Neuronal stem cell (in vitro differentiated cells): Measurements from ENCODE around the gene MRRF.

Experiments used
- DNase-seq: peaks from one replicate; pipeline ENCODE4 v3.0.0-alpha.2; 2013; ENCODE audit warnings: low spot score
- H2AFZ ChIP-seq: one replicate; pipeline ENCODE4 v1.6.1; 2013; ENCODE audit warnings: mild to moderate bottlenecking, low read length, inconsistent platforms
- H2AK5ac ChIP-seq: 2 replicates; pipeline ENCODE4 v1.6.1; 2013; ENCODE audit warnings: low read depth, mild to moderate bottlenecking, inconsistent platforms, low read length, moderate library complexity, mixed read lengths
- H2BK120ac ChIP-seq: 2 replicates; pipeline ENCODE4 v1.6.1; 2013; ENCODE audit warnings: low read depth, mild to moderate bottlenecking, inconsistent platforms, low read length, moderate library complexity, mixed read lengths
- H2BK12ac ChIP-seq: one replicate; pipeline ENCODE4 v1.6.1; 2013; ENCODE audit warnings: low read length, inconsistent platforms
- H2BK15ac ChIP-seq: 2 replicates; pipeline ENCODE4 v1.6.1; 2013; ENCODE audit warnings: mild to moderate bottlenecking, low read length, inconsistent platforms, mixed read lengths
- H2BK5ac ChIP-seq: one replicate; pipeline ENCODE4 v1.6.1; 2013; ENCODE audit warnings: inconsistent platforms, mild to moderate bottlenecking, low read length, moderate library complexity
- H3K14ac ChIP-seq: one replicate; pipeline ENCODE4 v1.6.1; 2013; ENCODE audit warnings: low read length, inconsistent platforms
- H3K18ac ChIP-seq: 2 replicates; pipeline ENCODE4 v1.6.1; 2013; ENCODE audit warnings: low read length, inconsistent platforms
- H3K23ac ChIP-seq: 2 replicates; pipeline ENCODE4 v1.6.1; 2013; ENCODE audit warnings: low read depth, mild to moderate bottlenecking, mixed read lengths, low read length, inconsistent platforms; ENCODE audit not compliant: poor library complexity
- H3K27ac ChIP-seq: replicated peaks from 3 replicates; pipeline ENCODE4 v1.5.1; 2013; ENCODE audit warnings: low read length, inconsistent platforms
- H3K27me3 ChIP-seq, 3 experiments: 2 replicates each; pipeline ENCODE4 v1.6.1; 2013; ENCODE audit warnings: low read length in 3 of 3, mild to moderate bottlenecking in 2 of 3, inconsistent platforms in 1 of 3, low read depth in 1 of 3, mixed read lengths in 1 of 3, moderate library complexity in 1 of 3; ENCODE audit not compliant: control insufficient read depth in 3 of 3, insufficient read depth in 3 of 3
- H3K36me3 ChIP-seq, 2 donors: replicated peaks in 1 of 2; 2 replicates each; pipeline ENCODE4 v1.6.1; 2013; ENCODE audit warnings: low read length in 2 of 2; ENCODE audit not compliant: control insufficient read depth in 2 of 2, insufficient read depth in 2 of 2
- H3K4ac ChIP-seq: 2 replicates; pipeline ENCODE4 v1.6.1; 2013; ENCODE audit warnings: inconsistent platforms, mild to moderate bottlenecking, low read length, moderate library complexity
- H3K4me1 ChIP-seq, 2 donors: 1 replicate in 1 of 2; 2 replicates in 1 of 2; pipeline ENCODE4 v1.6.1; 2013; ENCODE audit warnings: low read length in 2 of 2, low read depth in 1 of 2; ENCODE audit not compliant: control insufficient read depth in 2 of 2, insufficient read depth in 1 of 2
- H3K4me2 ChIP-seq: one replicate; pipeline ENCODE4 v1.6.1; 2013; ENCODE audit warnings: mild to moderate bottlenecking, low read length, inconsistent platforms; ENCODE audit not compliant: insufficient read depth, poor library complexity, severe bottlenecking
- H3K4me3 ChIP-seq, 2 donors: 2 replicates each; pipeline ENCODE4 v1.5.1; 2013; ENCODE audit warnings: low read length in 2 of 2, mild to moderate bottlenecking in 2 of 2, inconsistent platforms in 1 of 2, moderate library complexity in 1 of 2
- H3K79me1 ChIP-seq: one replicate; pipeline ENCODE4 v1.6.1; 2013; ENCODE audit warnings: low read depth, mild to moderate bottlenecking, inconsistent platforms, low read length, moderate library complexity
- H3K9ac ChIP-seq: one replicate; pipeline ENCODE4 v1.6.1; 2013; ENCODE audit warnings: mild to moderate bottlenecking, low read depth, low read length, inconsistent platforms; ENCODE audit not compliant: poor library complexity
- H3K9me3 ChIP-seq, 2 donors: replicated peaks in 1 of 2; 2 replicates each; pipeline versions ENCODE3 to v1.6.1; 2013; ENCODE audit warnings: low read length in 2 of 2, mild to moderate bottlenecking in 2 of 2, inconsistent platforms in 1 of 2, low read depth in 1 of 2, mixed read lengths in 1 of 2, moderate library complexity in 1 of 2; ENCODE audit not compliant: control insufficient read depth in 2 of 2, insufficient read depth in 1 of 2
- H4K8ac ChIP-seq: one replicate; pipeline ENCODE4 v1.6.1; 2013; ENCODE audit warnings: low read depth, mild to moderate bottlenecking, inconsistent platforms, low read length, moderate library complexity
- H4K91ac ChIP-seq: one replicate; pipeline ENCODE4 v1.6.1; 2013; ENCODE audit warnings: low read length, low read depth, mild to moderate bottlenecking, inconsistent platforms; ENCODE audit not compliant: poor library complexity
- WGBS, 2 donors: extraction: QIAGEN DNeasy Blood & Tissue Kit; methylation state at CpG; one replicate each; pipeline ENCODE4 v1.1.7; 2013; ENCODE audit warnings: missing lambda C conversion rate in 2 of 2, mixed read lengths in 1 of 2; ENCODE audit not compliant: insufficient read length in 2 of 2, insufficient replicate concordance in 1 of 2; ENCODE audit errors: extremely low coverage in 2 of 2; 5-methylcytosine and 5-hydroxymethylcytosine counted together

MRRF gene

DNA sequence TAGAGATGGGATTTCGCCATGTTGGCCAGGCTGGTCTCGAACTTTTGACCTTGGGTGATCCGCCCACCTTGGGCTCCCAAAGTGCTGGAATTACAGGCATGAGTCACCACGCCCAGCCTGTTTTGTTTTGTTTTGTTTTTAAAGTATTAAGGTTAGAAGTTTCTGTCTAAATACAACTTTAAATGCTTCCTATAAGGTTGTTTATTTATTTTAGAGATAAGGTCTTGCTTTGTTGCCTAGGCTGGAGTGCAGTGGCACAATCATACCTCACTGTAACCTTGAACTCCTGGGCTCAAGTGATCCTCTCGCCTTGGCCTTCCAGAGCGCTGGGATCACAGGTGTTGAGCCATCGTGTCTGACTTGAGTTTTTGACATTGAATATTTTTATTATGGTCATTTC lies 11.4 kb downstream of the MRRF start:
- Histone ChIP-seq H2BK5ac (no peak overlapping the region), H2BK120ac (no peak overlapping the region), H3K4ac (no peak overlapping the region), H3K4me3 (no peak overlapping the region), H3K36me3 (peaks cover 4 to 59% of the 10 kb centered on the region in 2 donors), H2AFZ (no peak overlapping the region), H4K91ac (no peak overlapping the region), H3K23ac (no peak overlapping the region), H3K9ac (no peak overlapping the region), H2BK15ac (no peak overlapping the region), H3K27me3 (no peaks in the 10 kb centered on the region), H3K27ac (no peak overlapping the region), H3K14ac (no peak overlapping the region), H3K18ac (no peak overlapping the region), H3K79me1 (peaks cover 4% of the 10 kb centered on the region), H3K9me3 (peaks cover 5 to 25% of the 10 kb centered on the region in 2 donors), H3K4me1 (no peaks in the 10 kb centered on the region), H4K8ac (no peak overlapping the region), H3K4me2 (no peak overlapping the region), H2AK5ac (no peak overlapping the region), H2BK12ac (no peak overlapping the region)
- DNase-seq: no peak
- WGBS, 2 donors: no CpG with 5 or more reads among the region's 7 CpGs

- Histone ChIP-seq H3K4me3 (no peak overlapping the region), H3K4me2 (no peak overlapping the region), H2AK5ac (no peak overlapping the region), H3K27ac (no peak overlapping the region), H2AFZ (no peak overlapping the region), H3K36me3 (peaks cover 3 to 60% of the 10 kb centered on the region in 2 donors), H3K23ac (no peak overlapping the region), H3K79me1 (peaks cover 4% of the 10 kb centered on the region), H3K18ac (no peak overlapping the region), H3K9me3 (peaks cover 5 to 25% of the 10 kb centered on the region in 2 donors), H2BK15ac (no peak overlapping the region), H2BK5ac (no peak overlapping the region), H3K27me3 (no peaks in the 10 kb centered on the region), H3K4ac (no peak overlapping the region), H2BK12ac (no peak overlapping the region), H4K8ac (no peak overlapping the region), H3K14ac (no peak overlapping the region), H2BK120ac (no peak overlapping the region), H3K9ac (no peak overlapping the region), H4K91ac (no peak overlapping the region), H3K4me1 (peaks cover 0 to 2% of the 10 kb centered on the region in 2 donors)
- WGBS, 2 donors: no CpG with 5 or more reads among the region's 10 CpGs
- no peak for DNase-seq
Measured at GRCh38 chr9:122277285-122277897, 12.7 kb downstream of the MRRF start.

GRCh38 chr9:122281368-122281767 lies 16.7 kb downstream of the MRRF start:
- Histone ChIP-seq H3K9me3 (peaks cover 3 to 12% of the 10 kb centered on the region in 2 donors), H3K9ac (no peak overlapping the region), H3K27ac (no peak overlapping the region), H3K4me2 (no peak overlapping the region), H2AK5ac (no peak overlapping the region), H2BK5ac (no peak overlapping the region), H2AFZ (no peak overlapping the region), H3K27me3 (no peaks in the 10 kb centered on the region), H3K23ac (no peak overlapping the region), H2BK15ac (no peak overlapping the region), H3K79me1 (no peaks in the 10 kb centered on the region), H3K14ac (no peak overlapping the region), H4K91ac (no peak overlapping the region), H2BK12ac (no peak overlapping the region), H4K8ac (no peak overlapping the region), H3K18ac (no peak overlapping the region), H3K4ac (no peak overlapping the region), H2BK120ac (no peak overlapping the region), H3K36me3 (peaks cover 9 to 69% of the 10 kb centered on the region in 2 donors), H3K4me3 (no peak overlapping the region), H3K4me1 (peaks cover 0 to 2% of the 10 kb centered on the region in 2 donors)
- no peak for DNase-seq
- WGBS, 2 donors: no CpG with 5 or more reads among the region's 5 CpGs

GRCh38 chr9:122286764-122287163 lies 22.1 kb downstream of the MRRF start:
- Histone ChIP-seq H3K36me3 (peaks cover 12 to 85% of the 10 kb centered on the region in 2 donors), H2BK5ac (no peak overlapping the region), H3K4me2 (no peak overlapping the region)

More at GRCh38 chr9:122286764-122287163, 22.1 kb downstream of the MRRF start:
- H3K27ac ChIP-seq: no peak overlapping the region
- no peak overlapping the region for H4K91ac ChIP-seq
- no peak overlapping the region for H4K8ac ChIP-seq
- no peak overlapping the region for H3K4ac ChIP-seq
- H3K18ac ChIP-seq: no peak overlapping the region
- DNase-seq: no peak
- H2AFZ ChIP-seq: no peak overlapping the region
- no peak overlapping the region for H2BK15ac ChIP-seq
- no peak overlapping the region for H3K4me3 ChIP-seq
- no peaks in the 10 kb centered on the region for H3K79me1 ChIP-seq
- no peak overlapping the region for H2AK5ac ChIP-seq
- H3K27me3 ChIP-seq: no peaks in the 10 kb centered on the region
- no CpG with 5 or more reads among the region's 1 CpG for WGBS, 2 donors
- H3K9ac ChIP-seq: no peak overlapping the region
- H3K9me3 ChIP-seq: no peaks in the 10 kb centered on the region
- H3K4me1 ChIP-seq: peaks cover 0 to 2% of the 10 kb centered on the region in 2 donors
- no peak overlapping the region for H3K14ac ChIP-seq
- H2BK12ac ChIP-seq: no peak overlapping the region
- no peak overlapping the region for H3K23ac ChIP-seq
- H2BK120ac ChIP-seq: no peak overlapping the region
